ENCODE measurements around the gene DISC1. TPM values are rescaled to one million over a fixed set of nuclear protein-coding genes. Genes with fewer than 3 reads are reported as not detected.

DISC1 gene
- polyA plus RNA-seq, 1 donor from 2014 or later, result 0.84 TPM

DNA sequence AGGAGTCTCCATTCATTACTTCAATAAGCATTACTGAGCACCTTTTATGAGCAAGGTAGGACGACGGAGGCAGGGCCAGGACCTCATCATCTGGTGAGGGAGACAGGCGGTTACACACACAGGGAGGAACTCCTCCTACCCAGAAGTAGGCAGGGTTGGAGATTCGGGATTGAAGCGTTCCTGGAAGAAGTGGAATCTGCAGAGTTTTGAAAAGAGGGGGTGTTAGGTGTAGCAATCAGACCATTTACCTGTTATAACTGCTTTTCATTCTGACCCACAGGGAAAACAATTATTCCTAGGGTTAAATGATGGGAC, 392.4 kb downstream of the DISC1 start:
- no peak overlapping the region for H3K27ac ChIP-seq (ENCODE audit: low read length)
- H2AFZ ChIP-seq (ENCODE audit: low read depth, low read length), result no peak overlapping the region
- H3K9ac ChIP-seq (ENCODE audit: low read length), result no peak overlapping the region
- TF ChIP-seq, protein P1, sequence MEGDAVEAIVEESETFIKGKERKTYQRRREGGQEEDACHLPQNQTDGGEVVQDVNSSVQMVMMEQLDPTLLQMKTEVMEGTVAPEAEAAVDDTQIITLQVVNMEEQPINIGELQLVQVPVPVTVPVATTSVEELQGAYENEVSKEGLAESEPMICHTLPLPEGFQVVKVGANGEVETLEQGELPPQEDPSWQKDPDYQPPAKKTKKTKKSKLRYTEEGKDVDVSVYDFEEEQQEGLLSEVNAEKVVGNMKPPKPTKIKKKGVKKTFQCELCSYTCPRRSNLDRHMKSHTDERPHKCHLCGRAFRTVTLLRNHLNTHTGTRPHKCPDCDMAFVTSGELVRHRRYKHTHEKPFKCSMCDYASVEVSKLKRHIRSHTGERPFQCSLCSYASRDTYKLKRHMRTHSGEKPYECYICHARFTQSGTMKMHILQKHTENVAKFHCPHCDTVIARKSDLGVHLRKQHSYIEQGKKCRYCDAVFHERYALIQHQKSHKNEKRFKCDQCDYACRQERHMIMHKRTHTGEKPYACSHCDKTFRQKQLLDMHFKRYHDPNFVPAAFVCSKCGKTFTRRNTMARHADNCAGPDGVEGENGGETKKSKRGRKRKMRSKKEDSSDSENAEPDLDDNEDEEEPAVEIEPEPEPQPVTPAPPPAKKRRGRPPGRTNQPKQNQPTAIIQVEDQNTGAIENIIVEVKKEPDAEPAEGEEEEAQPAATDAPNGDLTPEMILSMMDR (IDR thresholded peaks at IDR 0.05; ENCODE audit: poor library complexity, severe bottlenecking), result no peak
- no peak for TF ChIP-seq SMC3 (conservative IDR thresholded peaks at IDR 0.05; ENCODE audit: poor library complexity)
- TF ChIP-seq POLR2AphosphoS5 (IDR thresholded peaks at IDR 0.05), result no peak
- TF ChIP-seq EP300 (conservative IDR thresholded peaks at IDR 0.05; ENCODE audit: poor library complexity, severe bottlenecking), result no peak
- no peak overlapping the region for H3K4me2 ChIP-seq (ENCODE audit: low read length)
- H3K36me3 ChIP-seq (ENCODE audit: insufficient read depth, low read length), result no peaks in the 10 kb centered on the region
- H4K20me1 ChIP-seq (ENCODE audit: insufficient read depth), result no peaks in the 10 kb centered on the region
- no peaks in the 10 kb centered on the region for H3K9me3 ChIP-seq (ENCODE audit: low read length)
- no peaks in the 10 kb centered on the region for H3K9me2 ChIP-seq (ENCODE audit: insufficient read depth, low read length)
- H3K79me2 ChIP-seq (replicated peaks; ENCODE audit: insufficient read depth, low read length), result no peaks in the 10 kb centered on the region
- no peaks in the 10 kb centered on the region for H3F3A ChIP-seq (ENCODE audit: insufficient read depth, low read length, poor library complexity, severe bottlenecking)
- H3K4me3 ChIP-seq (ENCODE audit: low read length), result no peak overlapping the region
- no peaks in the 10 kb centered on the region for H3K27me3 ChIP-seq (ENCODE audit: insufficient read depth, low read depth, low read length)

DNA sequence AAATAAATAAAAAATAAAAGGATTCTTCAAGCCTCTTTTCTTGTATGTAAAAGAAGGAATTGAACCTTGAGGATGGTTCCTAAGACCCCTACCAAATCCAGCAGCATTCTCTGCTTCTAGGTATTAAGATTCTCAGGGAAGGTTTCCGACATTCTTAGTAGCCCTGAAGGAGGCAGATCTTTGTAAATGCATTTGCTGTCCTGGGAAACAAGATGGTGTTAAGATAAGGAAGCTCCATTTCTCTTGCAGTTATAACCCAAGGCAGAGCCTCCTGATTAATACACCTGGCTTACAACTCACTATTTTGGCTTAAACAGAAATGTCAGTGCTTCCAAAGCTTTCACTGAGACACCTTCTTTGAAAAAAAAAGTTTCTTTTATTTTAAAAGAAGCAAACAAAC, 393.8 kb downstream of the DISC1 start:
- H3K27ac ChIP-seq (ENCODE audit: low read length), result no peak overlapping the region
- H3K9me3 ChIP-seq (ENCODE audit: low read length), result no peaks in the 10 kb centered on the region
- no peaks in the 10 kb centered on the region for H3K36me3 ChIP-seq (ENCODE audit: insufficient read depth, low read length)
- H3K9me2 ChIP-seq (ENCODE audit: insufficient read depth, low read length), result no peaks in the 10 kb centered on the region
- TF ChIP-seq POLR2AphosphoS5 (IDR thresholded peaks at IDR 0.05), result no peak
- no peak for TF ChIP-seq SMC3 (conservative IDR thresholded peaks at IDR 0.05; ENCODE audit: poor library complexity)
- TF ChIP-seq RAD21 (conservative IDR thresholded peaks at IDR 0.05), result no peak
- no peak for TF ChIP-seq EP300 (conservative IDR thresholded peaks at IDR 0.05; ENCODE audit: poor library complexity, severe bottlenecking)
- TF ChIP-seq, protein P2, sequence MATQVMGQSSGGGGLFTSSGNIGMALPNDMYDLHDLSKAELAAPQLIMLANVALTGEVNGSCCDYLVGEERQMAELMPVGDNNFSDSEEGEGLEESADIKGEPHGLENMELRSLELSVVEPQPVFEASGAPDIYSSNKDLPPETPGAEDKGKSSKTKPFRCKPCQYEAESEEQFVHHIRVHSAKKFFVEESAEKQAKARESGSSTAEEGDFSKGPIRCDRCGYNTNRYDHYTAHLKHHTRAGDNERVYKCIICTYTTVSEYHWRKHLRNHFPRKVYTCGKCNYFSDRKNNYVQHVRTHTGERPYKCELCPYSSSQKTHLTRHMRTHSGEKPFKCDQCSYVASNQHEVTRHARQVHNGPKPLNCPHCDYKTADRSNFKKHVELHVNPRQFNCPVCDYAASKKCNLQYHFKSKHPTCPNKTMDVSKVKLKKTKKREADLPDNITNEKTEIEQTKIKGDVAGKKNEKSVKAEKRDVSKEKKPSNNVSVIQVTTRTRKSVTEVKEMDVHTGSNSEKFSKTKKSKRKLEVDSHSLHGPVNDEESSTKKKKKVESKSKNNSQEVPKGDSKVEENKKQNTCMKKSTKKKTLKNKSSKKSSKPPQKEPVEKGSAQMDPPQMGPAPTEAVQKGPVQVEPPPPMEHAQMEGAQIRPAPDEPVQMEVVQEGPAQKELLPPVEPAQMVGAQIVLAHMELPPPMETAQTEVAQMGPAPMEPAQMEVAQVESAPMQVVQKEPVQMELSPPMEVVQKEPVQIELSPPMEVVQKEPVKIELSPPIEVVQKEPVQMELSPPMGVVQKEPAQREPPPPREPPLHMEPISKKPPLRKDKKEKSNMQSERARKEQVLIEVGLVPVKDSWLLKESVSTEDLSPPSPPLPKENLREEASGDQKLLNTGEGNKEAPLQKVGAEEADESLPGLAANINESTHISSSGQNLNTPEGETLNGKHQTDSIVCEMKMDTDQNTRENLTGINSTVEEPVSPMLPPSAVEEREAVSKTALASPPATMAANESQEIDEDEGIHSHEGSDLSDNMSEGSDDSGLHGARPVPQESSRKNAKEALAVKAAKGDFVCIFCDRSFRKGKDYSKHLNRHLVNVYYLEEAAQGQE (IDR thresholded peaks at IDR 0.05; ENCODE audit: borderline replicate concordance), result no peak
- TF ChIP-seq TAF1 (IDR thresholded peaks at IDR 0.05; ENCODE audit: low read depth), result no peak
- TF ChIP-seq EZH2 (IDR thresholded peaks at IDR 0.05; ENCODE audit: borderline replicate concordance, insufficient read depth, low read length, poor library complexity, severe bottlenecking), result no peak
- no peak for TF ChIP-seq MXI1 (conservative IDR thresholded peaks at IDR 0.05; ENCODE audit: poor library complexity, severe bottlenecking)
- TF ChIP-seq, protein P1 (IDR thresholded peaks at IDR 0.05; ENCODE audit: poor library complexity, severe bottlenecking), result no peak
- no peaks in the 10 kb centered on the region for H3K27me3 ChIP-seq (ENCODE audit: insufficient read depth, low read depth, low read length)
- no peak overlapping the region for H3K4me3 ChIP-seq (ENCODE audit: low read length)
- H3K9ac ChIP-seq (ENCODE audit: low read length), result no peak overlapping the region
- no peaks in the 10 kb centered on the region for H3K79me2 ChIP-seq (replicated peaks; ENCODE audit: insufficient read depth, low read length)
- no peak overlapping the region for H2AFZ ChIP-seq (ENCODE audit: low read depth, low read length)
- no peaks in the 10 kb centered on the region for H4K20me1 ChIP-seq (ENCODE audit: insufficient read depth)
- H3F3A ChIP-seq (ENCODE audit: insufficient read depth, low read length, poor library complexity, severe bottlenecking), result no peaks in the 10 kb centered on the region
- no peak overlapping the region for H3K4me2 ChIP-seq (ENCODE audit: low read length)

Data from neural cell (in vitro differentiated cells).